ENCODE measurements around the gene AP2B1.

Gene AP2B1

DNA sequence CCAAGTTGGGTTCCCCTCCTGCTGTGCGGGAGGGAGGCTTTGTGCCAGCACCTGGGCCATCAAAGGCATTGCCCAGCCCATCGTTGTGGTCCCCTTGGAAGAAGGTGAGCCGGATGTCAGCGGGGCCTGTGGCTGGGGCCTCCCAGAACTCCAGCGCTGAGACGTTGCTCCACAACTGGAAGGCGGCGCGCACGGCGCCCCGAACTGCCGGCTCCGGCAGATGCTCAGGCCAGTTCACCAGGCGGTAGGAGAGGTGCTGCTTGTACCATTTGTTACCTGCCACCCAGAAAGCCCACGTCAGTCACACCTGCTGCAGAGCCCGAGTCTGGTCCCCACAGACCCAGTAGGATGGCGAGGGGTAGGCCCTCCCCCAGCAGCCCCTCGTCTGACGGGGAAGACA is 186.0 kb downstream of the AP2B1 start:
- no peaks in the 10 kb centered on the region for H3K9me3 ChIP-seq (ENCODE audit: control insufficient read depth, insufficient read depth, low read length)
- H4K20me1 ChIP-seq (ENCODE audit: control insufficient read depth, insufficient read depth, low read depth, low read length), result no peaks in the 10 kb centered on the region
- TF ChIP-seq, protein P1, sequence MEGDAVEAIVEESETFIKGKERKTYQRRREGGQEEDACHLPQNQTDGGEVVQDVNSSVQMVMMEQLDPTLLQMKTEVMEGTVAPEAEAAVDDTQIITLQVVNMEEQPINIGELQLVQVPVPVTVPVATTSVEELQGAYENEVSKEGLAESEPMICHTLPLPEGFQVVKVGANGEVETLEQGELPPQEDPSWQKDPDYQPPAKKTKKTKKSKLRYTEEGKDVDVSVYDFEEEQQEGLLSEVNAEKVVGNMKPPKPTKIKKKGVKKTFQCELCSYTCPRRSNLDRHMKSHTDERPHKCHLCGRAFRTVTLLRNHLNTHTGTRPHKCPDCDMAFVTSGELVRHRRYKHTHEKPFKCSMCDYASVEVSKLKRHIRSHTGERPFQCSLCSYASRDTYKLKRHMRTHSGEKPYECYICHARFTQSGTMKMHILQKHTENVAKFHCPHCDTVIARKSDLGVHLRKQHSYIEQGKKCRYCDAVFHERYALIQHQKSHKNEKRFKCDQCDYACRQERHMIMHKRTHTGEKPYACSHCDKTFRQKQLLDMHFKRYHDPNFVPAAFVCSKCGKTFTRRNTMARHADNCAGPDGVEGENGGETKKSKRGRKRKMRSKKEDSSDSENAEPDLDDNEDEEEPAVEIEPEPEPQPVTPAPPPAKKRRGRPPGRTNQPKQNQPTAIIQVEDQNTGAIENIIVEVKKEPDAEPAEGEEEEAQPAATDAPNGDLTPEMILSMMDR (IDR thresholded peaks at IDR 0.05; ENCODE audit: low read depth, low read length, poor library complexity, severe bottlenecking), result no peak
- TF ChIP-seq EZH2phosphoT487 (IDR thresholded peaks at IDR 0.05; ENCODE audit: borderline replicate concordance, low read length), result no peak
- no peak overlapping the region for H3K4me2 ChIP-seq (ENCODE audit: low read length)
- no peaks in the 10 kb centered on the region for H3K79me2 ChIP-seq (ENCODE audit: control insufficient read depth, low read length)
- H3K9me2 ChIP-seq (replicated peaks; ENCODE audit: control insufficient read depth, low read length), result no peaks in the 10 kb centered on the region
- H3K27ac ChIP-seq (ENCODE audit: low read depth, low read length), result no peak overlapping the region
- no peaks in the 10 kb centered on the region for H3K4me1 ChIP-seq (ENCODE audit: control insufficient read depth, low read length)
- no peaks in the 10 kb centered on the region for H3F3A ChIP-seq (ENCODE audit: control insufficient read depth, insufficient read depth)
- H3K27me3 ChIP-seq (ENCODE audit: control insufficient read depth, low read length), result peaks cover 7% of the 10 kb centered on the region
- H3K36me3 ChIP-seq (ENCODE audit: control insufficient read depth, low read length), result no peaks in the 10 kb centered on the region
- H3K4me3 ChIP-seq (ENCODE audit: low read length), result no peak overlapping the region

DNA sequence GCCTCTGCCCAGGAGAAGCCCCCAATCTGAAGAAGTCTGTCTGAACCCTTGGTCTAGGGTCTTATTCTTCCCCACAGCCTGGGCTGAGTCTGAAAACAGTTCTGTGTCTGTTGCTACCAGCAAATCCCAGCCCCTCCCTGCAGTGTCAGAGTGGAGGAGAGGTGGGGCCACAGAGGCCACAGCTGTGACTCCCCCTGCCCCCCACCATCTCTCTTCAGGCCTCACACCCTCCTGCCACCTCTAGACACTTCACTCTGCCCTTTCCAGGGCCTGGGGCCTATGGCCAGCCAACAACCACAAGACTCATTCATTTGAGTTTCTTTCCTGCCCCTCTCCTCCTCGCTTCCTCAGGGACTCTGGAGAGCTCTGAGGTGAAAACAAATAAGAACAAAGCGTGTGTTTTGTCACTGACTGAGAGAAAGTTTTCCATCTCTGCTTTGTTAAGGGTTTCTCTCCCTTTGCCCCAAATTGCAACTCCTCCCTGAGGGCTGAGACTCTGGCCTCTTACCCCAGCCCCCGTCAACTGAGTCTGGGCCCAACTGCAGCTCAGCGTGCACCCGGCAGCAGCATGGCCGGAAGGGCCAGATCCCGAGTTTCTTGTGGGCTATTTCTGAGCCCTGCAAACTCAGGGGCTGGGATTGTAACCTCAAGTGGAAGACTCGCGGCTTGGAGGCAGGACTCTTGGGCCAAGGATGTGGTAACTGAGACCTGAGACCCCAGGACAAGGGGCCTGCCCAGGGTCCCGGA is 186.7 kb downstream of the AP2B1 start:
- Histone ChIP-seq H3K36me3 (ENCODE audit: control insufficient read depth, low read length) (no peaks in the 10 kb centered on the region), H3K4me2 (ENCODE audit: low read length) (no peak overlapping the region), H4K20me1 (ENCODE audit: control insufficient read depth, insufficient read depth, low read depth, low read length) (no peaks in the 10 kb centered on the region), H3K4me3 (ENCODE audit: low read length) (no peak overlapping the region), H3K79me2 (ENCODE audit: control insufficient read depth, low read length) (no peaks in the 10 kb centered on the region), H3K27me3 (ENCODE audit: control insufficient read depth, low read length) (peaks cover 10% of the 10 kb centered on the region), H3K27ac (ENCODE audit: low read depth, low read length) (no peak overlapping the region), H3K4me1 (ENCODE audit: control insufficient read depth, low read length) (no peaks in the 10 kb centered on the region), H3K9me3 (ENCODE audit: control insufficient read depth, insufficient read depth, low read length) (no peaks in the 10 kb centered on the region), H3F3A (ENCODE audit: control insufficient read depth, insufficient read depth) (no peaks in the 10 kb centered on the region), H3K9me2 (replicated peaks; ENCODE audit: control insufficient read depth, low read length) (no peaks in the 10 kb centered on the region)
- no peak for TF ChIP-seq EZH2phosphoT487 (IDR thresholded peaks at IDR 0.05; ENCODE audit: borderline replicate concordance, low read length)
- TF ChIP-seq, protein P1 (IDR thresholded peaks at IDR 0.05; ENCODE audit: low read depth, low read length, poor library complexity, severe bottlenecking), result no peak

DNA sequence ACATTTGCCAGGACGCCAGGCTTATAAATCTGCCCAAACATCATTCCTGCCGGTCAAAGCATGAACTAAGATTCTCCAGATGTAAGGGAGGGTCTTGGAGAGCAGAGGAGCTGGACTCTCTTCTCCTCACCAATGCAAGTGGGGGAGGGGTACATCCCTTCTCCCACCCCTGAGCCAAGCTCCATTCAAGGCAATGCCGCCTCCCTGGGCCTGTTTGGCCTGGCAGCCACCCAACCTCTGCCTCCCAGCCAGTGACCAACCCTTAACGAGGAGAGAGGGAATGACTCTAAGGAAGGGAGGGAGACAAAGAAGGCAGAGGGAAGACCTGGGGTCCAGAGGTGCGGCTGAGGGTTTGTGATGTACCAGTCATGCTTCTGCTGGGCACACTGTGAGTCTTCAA is 187.4 kb downstream of the AP2B1 start:
- no peak overlapping the region for H3K4me3 ChIP-seq (ENCODE audit: low read length)
- no peaks in the 10 kb centered on the region for H3K9me3 ChIP-seq (ENCODE audit: control insufficient read depth, insufficient read depth, low read length)
- H3K4me2 ChIP-seq (ENCODE audit: low read length), result no peak overlapping the region
- H4K20me1 ChIP-seq (ENCODE audit: control insufficient read depth, insufficient read depth, low read depth, low read length), result no peaks in the 10 kb centered on the region
- no peaks in the 10 kb centered on the region for H3K4me1 ChIP-seq (ENCODE audit: control insufficient read depth, low read length)
- no peak for TF ChIP-seq EZH2phosphoT487 (IDR thresholded peaks at IDR 0.05; ENCODE audit: borderline replicate concordance, low read length)
- TF ChIP-seq, protein P1 (IDR thresholded peaks at IDR 0.05; ENCODE audit: low read depth, low read length, poor library complexity, severe bottlenecking), result no peak
- no peak overlapping the region for H3K27ac ChIP-seq (ENCODE audit: low read depth, low read length)
- H3F3A ChIP-seq (ENCODE audit: control insufficient read depth, insufficient read depth), result no peaks in the 10 kb centered on the region
- peaks cover 11% of the 10 kb centered on the region for H3K27me3 ChIP-seq (ENCODE audit: control insufficient read depth, low read length)
- no peaks in the 10 kb centered on the region for H3K9me2 ChIP-seq (replicated peaks; ENCODE audit: control insufficient read depth, low read length)
- no peaks in the 10 kb centered on the region for H3K79me2 ChIP-seq (ENCODE audit: control insufficient read depth, low read length)
- no peaks in the 10 kb centered on the region for H3K36me3 ChIP-seq (ENCODE audit: control insufficient read depth, low read length)

Data from DOHH2 (cell line).